HepG2 (cell line): ENCODE results near the gene SPX. TPM values are rescaled to one million over a fixed set of nuclear protein-coding genes. Genes with fewer than 3 reads are reported as not detected.

Source experiments
- ATAC-seq: fragments of 200-7000 bp; cut with Tn5 transposase; 3 replicates; pipeline ENCODE4 v1.9.1; 2020; ENCODE audit warnings: mild to moderate bottlenecking, moderate library complexity
- BruUV-seq: library from RNA; stranded (reverse); fragments of 400-500 nt; replicated peaks from 2 replicates; lab custom pipeline; 2021; lab: Mats Ljungman, UMichigan
- CTCF ChIA-PET: fragments of 300-600 bp; formaldehyde crosslinking; extraction: SDS; loops from one replicate; lab custom pipeline; 2021; ENCODE audit warnings: low total read pairs, inconsistent platforms, low intra/inter-chr PET ratio; lab: Yijun Ruan, JAX
- POLR2A ChIA-PET: fragments of 350-600 bp; sonication (Branson Sonifier 250); formaldehyde crosslinking; loops from one replicate; lab custom pipeline; 2020; ENCODE audit warnings: antibody characterized with exemption, inconsistent platforms; lab: Yijun Ruan, JAX
- DNase-seq: peaks from one replicate; pipeline ENCODE4 v3.0.0-alpha.2; 2015; ENCODE audit warnings: low spot score
- FAIRE-seq: peaks from 3 replicates; lab custom pipeline; 2011; peaks lifted over from hg19 to GRCh38; lab: Jason Lieb, UNC
- H2AFZ ChIP-seq: one replicate; pipeline ENCODE4 v1.6.1; 2011; ENCODE audit warnings: low read length, inconsistent platforms
- H3K27ac ChIP-seq: fragments of 300-600 bp; 3 replicates; pipeline ENCODE4 v1.8.0; 2011; ENCODE audit warnings: mixed run types, mild to moderate bottlenecking, mixed read lengths, low read length, inconsistent platforms; ENCODE audit not compliant: insufficient read depth; ENCODE audit errors: extremely low read length
- H3K27me3 ChIP-seq, 2 experiments: fragments of 200-600 bp in 1 of 2; 2 replicates in 1 of 2; 3 replicates in 1 of 2; pipeline versions ENCODE4 v1.6.0 to v1.8.0; 2011; ENCODE audit warnings: low read length in 2 of 2, mild to moderate bottlenecking in 2 of 2, moderate library complexity in 2 of 2, inconsistent platforms in 1 of 2; ENCODE audit not compliant: insufficient read depth in 2 of 2, control insufficient read depth in 1 of 2
- H3K36me3 ChIP-seq, 2 experiments: fragments of 200-600 bp in 1 of 2; replicated peaks in 1 of 2; 2 replicates in 1 of 2; 3 replicates in 1 of 2; pipeline versions ENCODE4 v1.5.1 to v1.8.0; 2011; ENCODE audit warnings: low read length in 2 of 2, inconsistent platforms in 1 of 2; ENCODE audit not compliant: insufficient read depth in 2 of 2, control insufficient read depth in 1 of 2
- H3K4me1 ChIP-seq: 2 replicates; pipeline ENCODE4 v1.5.1; 2012; ENCODE audit warnings: low read length, inconsistent platforms; ENCODE audit not compliant: insufficient read depth
- H3K4me2 ChIP-seq: 2 replicates; pipeline ENCODE4 v1.6.0; 2011; ENCODE audit warnings: low read depth, low read length, inconsistent platforms
- H3K4me3 ChIP-seq, 3 experiments: fragments of 200-600 bp in 1 of 3; sonication (generic), shearing (Covaris generic) in 1 of 3; replicated peaks in 1 of 3; 2 replicates each; pipeline ENCODE4 v1.5.1; 2011 to 2016; ENCODE audit warnings: low read length in 3 of 3, inconsistent platforms in 2 of 3, low read depth in 2 of 3, mild to moderate bottlenecking in 2 of 3, control low read depth in 1 of 3, mixed read lengths in 1 of 3; ENCODE audit not compliant: insufficient read depth in 1 of 3
- H3K79me2 ChIP-seq: one replicate; pipeline ENCODE4 v1.6.1; 2011; ENCODE audit warnings: low read length, inconsistent platforms; ENCODE audit not compliant: insufficient read depth
- H3K9ac ChIP-seq: 2 replicates; pipeline ENCODE4 v1.6.0; 2011; ENCODE audit warnings: mild to moderate bottlenecking, low read depth, low read length, inconsistent platforms; ENCODE audit not compliant: insufficient read depth
- H3K9me3 ChIP-seq: 2 replicates; pipeline ENCODE4 v1.5.1; 2012; ENCODE audit warnings: mild to moderate bottlenecking, low read length
- H4K20me1 ChIP-seq: 2 replicates; pipeline ENCODE4 v1.6.0; 2011; ENCODE audit warnings: inconsistent platforms, mild to moderate bottlenecking, low read length, moderate library complexity; ENCODE audit not compliant: insufficient read depth
- SRSF1 ChIP-seq: fragments of 200-400 bp; formaldehyde crosslinking; optimal IDR thresholded peaks from 2 replicates; pipeline ENCODE3; 2017; ENCODE audit warnings: mild to moderate bottlenecking, low read depth, low read length, moderate library complexity
- ZMYM2 ChIP-seq: sonication (generic); formaldehyde crosslinking; IDR thresholded peaks from 2 replicates; pipeline ENCODE4 v1.8.0; 2022; ENCODE audit warnings: mild to moderate bottlenecking, missing genetic modification reagents
- ZNF329 ChIP-seq: sonication (generic); formaldehyde crosslinking; IDR thresholded peaks from 2 replicates; pipeline ENCODE4 v1.9.0; 2021; ENCODE audit warnings: low read depth, mild to moderate bottlenecking, missing genetic modification reagents
- ZNF562 ChIP-seq: sonication (generic); formaldehyde crosslinking; IDR thresholded peaks from 2 replicates; pipeline ENCODE4 v1.8.0; 2022; ENCODE audit warnings: missing genetic modification reagents, borderline replicate concordance
- ZNF781 ChIP-seq: sonication (generic); formaldehyde crosslinking; IDR thresholded peaks from 2 replicates; pipeline ENCODE4 v1.5.1; 2020; ENCODE audit warnings: borderline replicate concordance, mild to moderate bottlenecking, missing genetic modification reagents; ENCODE audit errors: not compliant biosample characterization
- WGBS: methylation state at CpG from one replicate; pipeline ENCODE4 v1.1.6; 2017; ENCODE audit warnings: low lambda C conversion rate; 5-methylcytosine and 5-hydroxymethylcytosine counted together
- in situ Hi-C: cut with HindIII; loops from 2 replicates; pipeline ENCODE4 v1.10.0; 2017; ENCODE audit warnings: low pct_unique_long_range_greater_than_20kb; ENCODE audit not compliant: extremely low pct_ligation_motif_present
- intact Hi-C: fragments of 100-400 bp; cut with micrococcal nuclease; formaldehyde crosslinking; loops from one replicate; pipeline ENCODE4 v1.10.0; 2022; ENCODE audit not compliant: unreplicated experiment
- polyA plus RNA-seq, 8 experiments: library from polyadenylated mRNA; depleted of rRNA in 3 of 8; stranded (reverse) in 7 of 8; unstranded in 1 of 8; fragments of >200 nt; fragmentation: Illumina TruSeq in 4 of 8; extraction: Trizol in 4 of 8; gene quantifications; 2 replicates each; pipeline versions ENCODE4 v1.2.1 to v1.2.3, GENCODE V29; 2011 to 2016; ENCODE audit warnings: low read depth in 4 of 8, missing spikeins in 1 of 8, mixed read lengths in 1 of 8; ENCODE audit not compliant: insufficient read depth in 1 of 8
- total RNA-seq, 5 experiments: library from RNA; depleted of rRNA; stranded (reverse); fragments of >200 nt; fragmentation: Illumina TruSeq; extraction: Trizol; gene quantifications; 2 replicates each; pipeline ENCODE4 v1.2.3, GENCODE V29; 2016; ENCODE audit warnings: low read depth in 1 of 5

SPX gene
- total and polyA plus RNA-seq, 2 of the 13 experiments (the other 11 are each of a cell fraction or from before 2014, with no cell fraction given), result 0.07 to 0.16 TPM

GRCh38 chr12:21528953-21529352, 2.9 kb downstream of the SPX start:
- no peak overlapping the region for H3K4me2 ChIP-seq
- in situ Hi-C loops, result no loop called here

GRCh38 chr12:21529456-21529855, 3.4 kb downstream of the SPX start:
- no peaks in the 10 kb centered on the region for H3K79me2 ChIP-seq
- CTCF ChIA-PET, result no interaction called here
- no peak overlapping the region for H3K9ac ChIP-seq
- 60% methylated on average over 2 of the region's 2 CpGs for WGBS
- ATAC-seq (no peak), FAIRE-seq (no peak)
- intact Hi-C loops (no loop called here), in situ Hi-C loops (no loop called here)
- H2AFZ ChIP-seq, result no peak overlapping the region
- no TSS peak for BruUV-seq
- H3K9me3 ChIP-seq, result no peaks in the 10 kb centered on the region
- no peaks in the 10 kb centered on the region for H3K36me3 ChIP-seq
- TF ChIP-seq ZNF329 (CRISPR knock-in tag) (no peak), ZNF781 (CRISPR knock-in tag) (no peak), ZNF562 (CRISPR knock-in tag) (no peak), SRSF1 (no peak)
- TF ChIP-seq, all 625 proteins: peak for 0
- Histone ChIP-seq H3K27ac (no peak overlapping the region), H3K4me1 (no peaks in the 10 kb centered on the region; the same call in 1 of the 2 replicates), H3K4me2 (no peak overlapping the region), H3K4me3 (no peak overlapping the region), H4K20me1 (no peaks in the 10 kb centered on the region), H3K27me3 (peaks cover 0 to 23% of the 10 kb centered on the region in 2 experiments; a peak in 3 of 5 replicates)
- DNase-seq, result no peak
- POLR2A ChIA-PET, result no interaction called here

More at GRCh38 chr12:21528953-21529352, 2.9 kb downstream of the SPX start:
- Histone ChIP-seq H3K79me2 (no peaks in the 10 kb centered on the region), H3K27me3 (peaks cover 0 to 23% of the 10 kb centered on the region in 2 experiments; a peak in 3 of 5 replicates), H3K4me3 (no peak overlapping the region), H3K9me3 (no peaks in the 10 kb centered on the region), H3K4me1 (no peaks in the 10 kb centered on the region; the same call in 1 of the 2 replicates), H2AFZ (no peak overlapping the region), H3K36me3 (no peaks in the 10 kb centered on the region), H4K20me1 (no peaks in the 10 kb centered on the region), H3K9ac (no peak overlapping the region), H3K27ac (no peak overlapping the region)
- no peak for TF ChIP-seq ZMYM2 (CRISPR knock-in tag)
- no TSS peak for BruUV-seq
- CTCF ChIA-PET, result no interaction called here
- DNase-seq (no peak), FAIRE-seq (no peak), ATAC-seq (no peak)
- 71% methylated on average over 5 of the region's 5 CpGs for WGBS
- POLR2A ChIA-PET, result no interaction called here
- intact Hi-C loops, result no loop called here
